GM12878 (cell line): ENCODE results near the gene COL5A1. TPM values are rescaled to one million over a fixed set of nuclear protein-coding genes. Genes with fewer than 3 reads are reported as not detected.

ENCODE experiments used
- ATAC-seq: fragments of 200-7000 bp; cut with Tn5 transposase; 3 replicates; pipeline ENCODE4 v1.9.1; 2020; ENCODE audit warnings: mild to moderate bottlenecking, moderate library complexity
- BruUV-seq: library from RNA; stranded (reverse); fragments of 400-500 nt; replicated peaks from 2 replicates; lab custom pipeline; 2021; lab: Mats Ljungman, UMichigan
- CTCF ChIA-PET: fragments of 300-600 bp; sonication (Branson Sonifier 250); formaldehyde crosslinking; extraction: SDS; loops from one replicate; lab custom pipeline; 2021; ENCODE audit warnings: inconsistent platforms; lab: Yijun Ruan, JAX
- POLR2A ChIA-PET: fragments of 350-600 bp; formaldehyde crosslinking; extraction: SDS; loops from one replicate; lab custom pipeline; 2021; ENCODE audit warnings: inconsistent platforms; lab: Charles Lee
- RAD21 ChIA-PET: fragments of 300-600 bp; sonication (Branson Sonifier 250); formaldehyde crosslinking; loops from one replicate; lab custom pipeline; 2023; ENCODE audit warnings: antibody characterized with exemption; ENCODE audit not compliant: unreplicated experiment; lab: Charles Lee
- SMC1A ChIA-PET: fragments of 300-600 bp; sonication (Branson Sonifier 250); formaldehyde crosslinking; loops from one replicate; lab custom pipeline; 2023; ENCODE audit not compliant: unreplicated experiment, uncharacterized antibody; lab: Charles Lee
- DNase-seq: peaks from one replicate; pipeline ENCODE4 v3.0.0-alpha.2; 2011; ENCODE audit warnings: low read depth, low spot score
- FAIRE-seq: peaks from 3 replicates; lab custom pipeline; 2011; peaks lifted over from hg19 to GRCh38; lab: Jason Lieb, UNC
- H2AFZ ChIP-seq: 2 replicates; pipeline ENCODE4 v1.6.0; 2011; ENCODE audit warnings: low read depth, low read length, control low read depth; ENCODE audit not compliant: control insufficient read depth
- H3K27ac ChIP-seq: 2 replicates; pipeline ENCODE4 v1.5.1; 2011; ENCODE audit warnings: control low read depth; ENCODE audit not compliant: control insufficient read depth, insufficient read depth
- H3K27me3 ChIP-seq, 2 experiments: replicated peaks in 1 of 2; 2 replicates each; pipeline versions ENCODE4 v1.6.0 to v1.6.1; 2011; ENCODE audit warnings: low read length in 1 of 2; ENCODE audit not compliant: control insufficient read depth in 2 of 2, insufficient read depth in 2 of 2
- H3K36me3 ChIP-seq, 2 experiments: 2 replicates each; pipeline ENCODE4 v1.5.1; 2011; ENCODE audit warnings: low read length in 1 of 2; ENCODE audit not compliant: control insufficient read depth in 2 of 2, insufficient read depth in 2 of 2
- H3K4me1 ChIP-seq: 2 replicates; pipeline ENCODE4 v1.6.1; 2011; ENCODE audit warnings: mild to moderate bottlenecking, low read length, moderate library complexity, mixed read lengths; ENCODE audit not compliant: control insufficient read depth, insufficient read depth
- H3K4me2 ChIP-seq: 2 replicates; pipeline ENCODE4 v1.6.0; 2011; ENCODE audit warnings: control low read depth; ENCODE audit not compliant: control insufficient read depth, insufficient read depth
- H3K4me3 ChIP-seq: fragments of 200-600 bp; sonication (generic); 2 replicates; pipeline ENCODE4 v1.5.1; 2016
- H3K79me2 ChIP-seq: 2 replicates; pipeline ENCODE4 v1.6.0; 2011; ENCODE audit warnings: low read length; ENCODE audit not compliant: control insufficient read depth, insufficient read depth
- H3K9ac ChIP-seq: 2 replicates; pipeline ENCODE4 v1.8.0; 2011; ENCODE audit warnings: low read length, control low read depth, mixed read lengths; ENCODE audit not compliant: control insufficient read depth, insufficient read depth
- H3K9me3 ChIP-seq: replicated peaks from 3 replicates; pipeline ENCODE4 v1.5.1; 2011; ENCODE audit warnings: mild to moderate bottlenecking, low read length; ENCODE audit not compliant: control insufficient read depth, insufficient read depth
- H4K20me1 ChIP-seq: 2 replicates; pipeline ENCODE4 v1.6.0; 2011; ENCODE audit not compliant: control insufficient read depth, insufficient read depth
- EGR1 ChIP-seq, 2 experiments: IDR thresholded peaks; 1 replicate in 1 of 2; 2 replicates in 1 of 2; pipeline ENCODE4 v1.6.1; 2011 to 2012; ENCODE audit warnings: low read depth in 2 of 2, low read length in 2 of 2, borderline replicate concordance in 1 of 2, mild to moderate bottlenecking in 1 of 2, moderate library complexity in 1 of 2
- RAD21 ChIP-seq: IDR thresholded peaks from 2 replicates; pipeline ENCODE4 v1.6.1; 2011; ENCODE audit warnings: mild to moderate bottlenecking, low read depth, low read length, moderate library complexity; ENCODE audit not compliant: insufficient read depth
- SMAD5 ChIP-seq: IDR thresholded peaks from 2 replicates; pipeline ENCODE4 v1.6.1; 2016; ENCODE audit warnings: antibody characterized with exemption, low read depth
- SMC3 ChIP-seq: IDR thresholded peaks from 2 replicates; pipeline ENCODE4 v1.6.1; 2011; ENCODE audit warnings: low read length, improper control_type of control experiment, borderline replicate concordance
- SRF ChIP-seq, 2 experiments: IDR thresholded peaks; 2 replicates each; pipeline ENCODE4 v1.6.1; 2011; ENCODE audit warnings: low read depth in 2 of 2, low read length in 2 of 2, mild to moderate bottlenecking in 1 of 2, moderate library complexity in 1 of 2
- WGBS: methylation state at CpG from one replicate; pipeline ENCODE4 v1.1.6; 2016; ENCODE audit warnings: low lambda C conversion rate; ENCODE audit not compliant: insufficient replicate concordance, insufficient coverage; ENCODE audit errors: missing lambda C conversion rate; 5-methylcytosine and 5-hydroxymethylcytosine counted together
- in situ Hi-C: fragments of 300-500 bp; cut with MboI; formaldehyde crosslinking; loops from 9 replicates; pipeline ENCODE4 v1.14.3; 2018; ENCODE audit warnings: mixed read lengths
- intact Hi-C: fragments of 100-400 bp; cut with micrococcal nuclease; formaldehyde crosslinking; loops from one replicate; pipeline ENCODE4 v1.14.2; 2022; ENCODE audit not compliant: unreplicated experiment
- polyA plus RNA-seq, 11 experiments: library from polyadenylated mRNA; depleted of rRNA in 4 of 11; unstranded in 6 of 11; stranded (reverse) in 5 of 11; fragments of >200 nt; fragmentation: Nextera tagmentation in 4 of 11; fragmentation: Illumina TruSeq in 1 of 11; extraction: Ambion mirVana in 4 of 11; extraction: Trizol in 1 of 11; gene quantifications; 1 replicate in 1 of 11; 2 replicates in 10 of 11; pipeline versions ENCODE4 v1.2.1 to v1.2.3, GENCODE V29; 2011 to 2016; ENCODE audit warnings: inconsistent platforms in 2 of 11, missing spikeins in 2 of 11, low read depth in 1 of 11
- total RNA-seq, 4 experiments: library from RNA; depleted of rRNA in 3 of 4; stranded (reverse); fragments of >200 nt in 3 of 4; fragmentation: Illumina TruSeq in 1 of 4; extraction: Trizol in 1 of 4; gene quantifications; 2 replicates each; pipeline versions ENCODE4 v1.2.1 to v1.2.3, GENCODE V29; 2013 to 2021
- TF ChIP-seq, protein P1 (sequence below), 3 experiments: IDR thresholded peaks in 2 of 3; conservative IDR thresholded peaks in 1 of 3; 2 replicates each; pipeline ENCODE4 v1.5.1; 2011; ENCODE audit warnings: low read depth in 3 of 3, low read length in 3 of 3, mild to moderate bottlenecking in 3 of 3, control low read depth in 2 of 3, moderate library complexity in 2 of 3, inconsistent platforms in 1 of 3, mixed read lengths in 1 of 3; ENCODE audit not compliant: control insufficient read depth in 2 of 3, insufficient read depth in 1 of 3; ENCODE audit errors: extremely low read depth in 1 of 3

Gene COL5A1
- total and polyA plus RNA-seq, 10 of the 15 experiments (the other 5 are each of a cell fraction or from before 2014, with no cell fraction given) = under 0.01 to 0.15 (median 0.13) TPM; not detected in 4

DNA sequence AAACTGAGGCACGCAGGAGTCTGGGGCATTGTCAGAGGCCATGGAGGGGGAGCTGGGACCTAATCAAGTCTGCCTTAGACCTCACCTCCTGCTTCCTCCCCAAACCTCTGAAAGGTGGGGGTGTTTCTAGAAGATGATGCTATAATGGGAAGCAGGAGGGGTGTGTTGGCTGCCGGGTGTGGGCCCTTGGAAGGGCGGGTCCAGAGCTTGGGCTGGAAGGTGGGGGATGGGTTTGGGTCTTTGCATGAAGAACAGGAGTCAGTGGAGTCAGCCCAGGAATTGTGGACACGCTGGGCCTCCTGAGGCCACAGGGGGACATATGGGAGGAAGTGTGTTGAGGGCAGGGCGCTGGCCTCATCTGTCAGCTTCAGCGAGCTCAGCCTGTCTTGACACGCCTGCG, 138.0 kb downstream of the COL5A1 start (continued):
- no peak for TF ChIP-seq SMAD5

DNA sequence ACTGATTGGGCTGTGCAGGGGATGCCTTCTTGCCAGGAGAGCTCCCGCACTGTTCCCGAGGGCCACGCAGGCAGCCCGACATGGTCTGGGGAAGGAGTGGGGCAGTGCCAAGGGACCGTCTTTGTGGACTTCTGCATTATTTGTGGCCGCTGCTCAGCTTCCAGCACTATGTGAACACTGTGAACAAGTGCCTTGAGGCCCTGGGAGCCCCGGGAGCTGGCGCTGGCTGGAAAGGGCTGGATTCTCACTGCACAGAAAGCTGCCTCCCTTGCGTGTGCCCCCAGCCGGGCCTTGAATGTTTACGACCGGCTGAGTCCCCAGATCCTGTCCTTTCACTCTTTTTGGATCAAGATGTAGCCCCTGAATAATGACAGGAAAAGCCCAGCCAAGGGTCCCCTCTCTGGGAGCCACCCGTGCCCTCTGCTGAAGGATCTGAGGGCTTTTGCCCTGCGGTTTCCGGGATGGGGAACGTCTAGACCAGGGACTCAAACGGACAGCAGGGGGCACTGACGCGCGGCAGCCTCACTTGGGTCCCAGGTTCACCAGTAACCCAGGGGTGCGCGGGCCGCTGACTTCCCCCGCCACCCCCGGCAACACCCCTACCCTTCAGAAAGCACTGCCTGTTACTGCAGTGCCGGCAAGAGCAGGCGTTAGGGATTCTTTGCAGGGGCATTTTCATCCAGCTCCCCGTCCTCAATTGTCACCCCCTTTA, 140.1 kb downstream of the COL5A1 start:
- FAIRE-seq (no peak), DNase-seq (no peak), ATAC-seq (no peak)
- 38% methylated on average over 17 of the region's 28 CpGs for WGBS
- H3K4me2 ChIP-seq = no peak overlapping the region
- ChIA-PET POLR2A (no interaction called here), RAD21 (interaction anchor here (0.8 to 1.7 kb wide), 3 partner anchors 14 to 76 kb away, joined by 3 to 7 read pairs (median 4); no protein-coding TSS in a partner anchor), SMC1A (interaction anchor here (0.8 to 2.8 kb wide), 5 partner anchors 10 to 201 kb away, joined by 3 to 8 read pairs (median 4); no protein-coding TSS in a partner anchor), CTCF (interaction anchor here (0.8 to 3.0 kb wide), 9 partner anchors 10 to 508 kb away, joined by 3 to 18 read pairs (median 4); no protein-coding TSS in a partner anchor)
- H3K36me3 ChIP-seq = no peaks in the 10 kb centered on the region
- in situ Hi-C loops = no loop called here
- no TSS peak for BruUV-seq
- intact Hi-C loops = no loop called here
- H3K4me1 ChIP-seq = peaks cover 6% of the 10 kb centered on the region; the same call in 1 of the 2 replicates
- no peaks in the 10 kb centered on the region; a peak in 2 of 4 replicates for H3K27me3 ChIP-seq
- TF ChIP-seq SRF (IDR thresholded peaks at IDR 0.05; ENCODE audit: low read depth in 2 of 2, low read length in 2 of 2) = no peak
- TF ChIP-seq SMC3 = peak; percentile 9; the same call in 1 of the 2 replicates
- TF ChIP-seq EGR1 (IDR thresholded peaks at IDR 0.05; ENCODE audit: borderline replicate concordance in 1 of 2, low read depth in 2 of 2, low read length in 2 of 2) = no peak
- 0 out of 2 replicates have a peak, but pooled peaks have one; percentile 9 for TF ChIP-seq RAD21
- TF ChIP-seq, protein P1, sequence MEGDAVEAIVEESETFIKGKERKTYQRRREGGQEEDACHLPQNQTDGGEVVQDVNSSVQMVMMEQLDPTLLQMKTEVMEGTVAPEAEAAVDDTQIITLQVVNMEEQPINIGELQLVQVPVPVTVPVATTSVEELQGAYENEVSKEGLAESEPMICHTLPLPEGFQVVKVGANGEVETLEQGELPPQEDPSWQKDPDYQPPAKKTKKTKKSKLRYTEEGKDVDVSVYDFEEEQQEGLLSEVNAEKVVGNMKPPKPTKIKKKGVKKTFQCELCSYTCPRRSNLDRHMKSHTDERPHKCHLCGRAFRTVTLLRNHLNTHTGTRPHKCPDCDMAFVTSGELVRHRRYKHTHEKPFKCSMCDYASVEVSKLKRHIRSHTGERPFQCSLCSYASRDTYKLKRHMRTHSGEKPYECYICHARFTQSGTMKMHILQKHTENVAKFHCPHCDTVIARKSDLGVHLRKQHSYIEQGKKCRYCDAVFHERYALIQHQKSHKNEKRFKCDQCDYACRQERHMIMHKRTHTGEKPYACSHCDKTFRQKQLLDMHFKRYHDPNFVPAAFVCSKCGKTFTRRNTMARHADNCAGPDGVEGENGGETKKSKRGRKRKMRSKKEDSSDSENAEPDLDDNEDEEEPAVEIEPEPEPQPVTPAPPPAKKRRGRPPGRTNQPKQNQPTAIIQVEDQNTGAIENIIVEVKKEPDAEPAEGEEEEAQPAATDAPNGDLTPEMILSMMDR (IDR thresholded peaks at IDR 0.05 in 2 of 3, conservative IDR thresholded peaks at IDR 0.05 in 1 of 3; ENCODE audit: control insufficient read depth in 2 of 3, extremely low read depth in 1 of 3, insufficient read depth in 1 of 3, low read depth in 3 of 3, low read length in 3 of 3) = peak; percentile 15 to 49 (median 35); a peak in 4 of 6 replicates
- H3K79me2 ChIP-seq = no peaks in the 10 kb centered on the region
- H2AFZ ChIP-seq = no peak overlapping the region
- H3K27ac ChIP-seq = no peak overlapping the region
- H3K4me3 ChIP-seq = no peak overlapping the region
- no peaks in the 10 kb centered on the region for H3K9me3 ChIP-seq
- H4K20me1 ChIP-seq = no peaks in the 10 kb centered on the region
- H3K9ac ChIP-seq = no peak overlapping the region
